Lower leg skin (tissue), 4 donors: ENCODE results near the gene KNOP1. TPM values are rescaled to one million over a fixed set of nuclear protein-coding genes. Genes with fewer than 3 reads are reported as not detected.

Source experiments
- DNase-seq, 2 donors: peaks; one replicate each; pipeline ENCODE4 v3.0.0-alpha.2; 2019; ENCODE audit warnings: low spot score in 2 of 2
- H3K4me3 ChIP-seq: fragments of 200-600 bp; sonication (generic); 2 replicates; pipeline ENCODE4 v1.5.1; 2017; ENCODE audit warnings: mild to moderate bottlenecking, low read depth; ENCODE audit not compliant: poor library complexity, severe bottlenecking
- POLR2A ChIP-seq, 2 donors: fragments of 450-650 bp; IDR thresholded peaks; one replicate each; pipeline ENCODE4 v1.6.1; 2016 to 2017; ENCODE audit warnings: antibody characterized with exemption in 2 of 2, mild to moderate bottlenecking in 1 of 2, moderate library complexity in 1 of 2
- WGBS, 2 donors: methylation state at CpG; one replicate each; pipeline ENCODE4 v1.1.5; 2018; 5-methylcytosine and 5-hydroxymethylcytosine counted together
- intact Hi-C: fragments of 100-400 bp; cut with DNase I; formaldehyde crosslinking; loops from one replicate; pipeline ENCODE4 v1.15.0; 2023; ENCODE audit warnings: low total_unique reads
- total RNA-seq, 4 donors: library from RNA; depleted of rRNA; stranded (reverse); fragments of >200 nt; gene quantifications; one replicate each; pipeline ENCODE4 v1.1.0, GENCODE V29; 2016
- TF ChIP-seq, protein P1 (sequence below), 3 donors: fragments of 450-650 bp; IDR thresholded peaks; one replicate each; pipeline ENCODE4 v1.5.1; 2016; ENCODE audit warnings: antibody characterized with exemption in 3 of 3, mild to moderate bottlenecking in 3 of 3, moderate library complexity in 2 of 3

Gene KNOP1
- total RNA-seq, 4 donors from 2014 or later = 12.1 to 22.7 (median 15.0) TPM

DNA sequence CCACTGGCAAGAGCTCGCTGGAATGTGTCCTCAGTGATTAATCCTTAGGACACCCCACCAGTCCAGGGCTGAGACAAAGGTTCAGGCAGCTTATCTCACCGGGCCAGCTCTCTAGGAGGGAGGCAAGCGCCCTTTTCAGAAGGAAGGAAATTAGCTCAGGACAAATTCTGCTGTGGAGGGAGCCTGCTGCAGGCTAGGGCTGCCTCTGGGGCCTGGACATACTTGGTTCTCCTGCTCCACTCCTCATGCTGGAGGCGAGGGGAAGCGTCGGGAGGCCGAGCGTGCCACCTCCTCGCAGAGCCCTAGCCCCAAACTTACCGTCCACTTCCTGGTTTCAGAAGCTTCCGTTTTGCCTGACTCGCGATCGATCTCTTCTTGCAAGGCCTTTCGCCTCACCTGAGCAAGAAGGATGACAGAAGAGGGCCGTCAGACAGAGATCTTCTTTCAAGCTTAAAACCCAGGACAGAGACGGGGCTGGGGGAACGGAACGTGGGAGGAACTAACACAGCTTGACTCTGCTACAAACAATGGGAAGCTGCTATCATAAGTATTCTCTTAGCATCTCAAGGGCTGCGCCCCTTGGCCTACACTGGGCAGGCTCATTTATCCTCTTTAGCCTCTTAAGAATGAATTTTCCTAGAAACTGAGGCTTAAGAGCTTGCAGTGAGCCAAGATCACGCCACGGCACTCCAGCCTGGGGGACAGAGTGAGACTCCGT is 7.7 kb downstream of the KNOP1 start:
- WGBS, 2 donors = 89 to 90% methylated on average over 23 of the region's 23 CpGs
- no peak for DNase-seq
- H3K4me3 ChIP-seq = no peak overlapping the region
- no peak for TF ChIP-seq POLR2A (IDR thresholded peaks at IDR 0.05)
- TF ChIP-seq, protein P1, sequence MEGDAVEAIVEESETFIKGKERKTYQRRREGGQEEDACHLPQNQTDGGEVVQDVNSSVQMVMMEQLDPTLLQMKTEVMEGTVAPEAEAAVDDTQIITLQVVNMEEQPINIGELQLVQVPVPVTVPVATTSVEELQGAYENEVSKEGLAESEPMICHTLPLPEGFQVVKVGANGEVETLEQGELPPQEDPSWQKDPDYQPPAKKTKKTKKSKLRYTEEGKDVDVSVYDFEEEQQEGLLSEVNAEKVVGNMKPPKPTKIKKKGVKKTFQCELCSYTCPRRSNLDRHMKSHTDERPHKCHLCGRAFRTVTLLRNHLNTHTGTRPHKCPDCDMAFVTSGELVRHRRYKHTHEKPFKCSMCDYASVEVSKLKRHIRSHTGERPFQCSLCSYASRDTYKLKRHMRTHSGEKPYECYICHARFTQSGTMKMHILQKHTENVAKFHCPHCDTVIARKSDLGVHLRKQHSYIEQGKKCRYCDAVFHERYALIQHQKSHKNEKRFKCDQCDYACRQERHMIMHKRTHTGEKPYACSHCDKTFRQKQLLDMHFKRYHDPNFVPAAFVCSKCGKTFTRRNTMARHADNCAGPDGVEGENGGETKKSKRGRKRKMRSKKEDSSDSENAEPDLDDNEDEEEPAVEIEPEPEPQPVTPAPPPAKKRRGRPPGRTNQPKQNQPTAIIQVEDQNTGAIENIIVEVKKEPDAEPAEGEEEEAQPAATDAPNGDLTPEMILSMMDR (IDR thresholded peaks at IDR 0.05) = no peak
- intact Hi-C loops = no loop called here

DNA sequence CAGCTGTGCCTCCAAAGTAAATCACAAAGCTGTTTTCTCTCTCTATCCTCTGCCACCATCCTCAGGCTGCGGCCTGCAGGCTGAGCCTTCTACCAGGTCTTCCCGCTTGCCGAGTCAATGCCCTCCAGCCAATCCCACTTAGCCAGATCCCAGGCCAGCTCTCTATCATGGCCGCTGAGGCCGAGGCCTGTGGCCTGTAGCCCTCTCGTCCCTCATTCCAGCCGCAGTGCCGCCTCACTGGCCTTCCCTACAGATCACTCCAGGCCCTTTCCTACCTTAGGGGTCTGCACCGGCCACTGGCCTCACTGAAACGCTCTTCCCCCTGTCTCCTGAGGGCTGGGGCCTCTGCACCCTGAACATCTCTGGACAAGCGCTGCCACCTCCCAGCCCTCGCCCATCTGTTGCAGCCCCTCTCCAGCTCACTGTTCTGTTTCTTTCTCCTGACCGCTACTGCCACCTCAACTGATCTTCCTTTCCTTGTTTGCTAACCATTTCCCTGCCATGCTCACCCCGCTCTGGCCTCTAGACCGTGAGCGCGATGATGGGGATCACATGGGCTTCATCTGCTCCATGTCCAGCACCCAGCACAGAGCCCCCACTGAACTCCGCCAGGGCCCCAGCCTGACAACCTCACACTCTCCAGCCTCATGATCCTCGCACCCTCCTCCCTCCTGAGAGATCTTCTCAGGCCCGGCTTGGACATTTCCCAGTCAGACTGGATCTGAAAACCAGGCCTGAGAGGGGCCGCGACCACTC is 8.5 kb downstream of the KNOP1 start:
- H3K4me3 ChIP-seq = no peak overlapping the region
- TF ChIP-seq, protein P1 (IDR thresholded peaks at IDR 0.05) = no peak
- no peak for TF ChIP-seq POLR2A (IDR thresholded peaks at IDR 0.05)
- intact Hi-C loops = no loop called here
- WGBS, 2 donors = 93 to 96% methylated on average over 22 of the region's 22 CpGs
- DNase-seq = no peak

DNA sequence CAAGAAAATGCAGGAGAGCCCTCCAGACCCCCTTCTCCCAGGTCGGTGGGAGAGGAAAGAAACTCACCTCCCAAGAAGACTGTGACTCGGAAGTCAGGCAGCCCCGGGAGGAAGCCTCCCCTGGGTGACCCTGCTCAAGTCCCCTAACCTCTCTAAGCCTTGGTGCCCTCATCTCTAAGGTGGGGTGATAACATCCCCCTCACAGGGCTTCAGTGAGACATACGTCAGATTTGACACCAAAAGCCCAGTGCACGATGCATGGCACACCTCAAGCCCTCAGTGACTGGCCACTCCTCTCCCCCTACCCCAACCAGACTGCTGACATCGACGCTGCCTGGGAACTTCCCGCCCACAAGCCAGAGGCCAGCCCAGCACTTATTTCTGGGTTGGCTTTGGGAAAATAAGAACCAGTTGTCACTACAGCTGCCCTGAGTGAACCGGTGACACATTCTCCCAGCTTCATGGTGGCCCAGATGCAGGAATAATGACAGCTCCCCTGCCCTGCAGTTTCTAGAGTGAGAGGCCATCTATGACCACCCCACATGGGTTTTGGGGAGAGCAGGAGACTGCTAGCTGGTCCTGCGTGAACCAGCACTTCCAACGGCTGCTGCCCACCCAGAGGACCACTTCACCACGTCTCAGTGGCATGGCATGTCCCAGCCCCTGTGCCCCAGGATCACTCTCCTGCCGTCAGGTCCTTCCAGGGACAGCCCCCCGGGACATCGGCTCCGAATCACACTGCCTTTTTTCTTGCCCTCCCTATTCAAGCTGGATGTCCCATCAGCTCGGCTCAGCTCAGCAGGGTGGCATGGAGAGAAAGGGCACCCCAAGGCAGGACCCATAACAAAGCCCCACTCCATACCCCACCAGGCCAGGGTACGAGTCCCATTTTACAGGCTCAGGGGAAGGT is 9.5 kb downstream of the KNOP1 start:
- intact Hi-C loops = no loop called here
- 78 to 83% methylated on average over 18 of the region's 18 CpGs for WGBS, 2 donors
- TF ChIP-seq, protein P1 (IDR thresholded peaks at IDR 0.05) = no peak
- no peak for TF ChIP-seq POLR2A (IDR thresholded peaks at IDR 0.05)
- no peak overlapping the region for H3K4me3 ChIP-seq
- no peak for DNase-seq

DNA sequence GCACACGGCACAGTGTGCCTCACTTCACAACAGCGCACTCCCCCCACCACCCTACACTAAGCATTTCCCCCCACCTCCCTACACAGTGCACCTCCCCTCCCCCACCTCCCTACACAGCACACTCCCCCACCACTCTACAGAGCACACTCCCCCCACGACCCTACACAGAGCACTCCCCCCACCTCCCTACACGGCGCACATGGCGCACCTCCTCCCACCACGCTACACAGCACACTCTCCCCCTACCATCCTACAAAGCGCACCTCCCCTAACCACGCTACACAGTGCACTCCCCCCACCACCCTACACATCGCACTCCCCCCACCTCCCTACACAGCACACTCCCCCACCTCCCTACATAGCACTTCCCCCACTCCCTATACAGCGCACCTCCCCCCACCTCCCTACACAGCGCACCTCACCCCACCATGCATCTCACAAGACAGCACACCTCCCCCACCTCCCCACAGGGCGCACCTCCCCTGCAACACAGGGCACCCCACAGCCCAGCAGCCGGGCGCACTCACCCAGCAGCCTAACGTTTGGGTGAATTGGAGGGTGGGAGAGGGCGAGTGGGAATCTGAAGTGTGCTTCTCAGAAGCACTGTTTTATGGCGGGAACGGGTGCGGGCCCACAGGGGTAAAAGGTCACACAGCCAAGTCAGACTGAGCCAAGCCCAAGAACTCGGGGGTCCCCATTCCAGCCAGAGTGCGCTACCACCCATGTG is 10.3 kb downstream of the KNOP1 start:
- TF ChIP-seq POLR2A (IDR thresholded peaks at IDR 0.05) = no peak
- TF ChIP-seq, protein P1 (IDR thresholded peaks at IDR 0.05) = no peak
- intact Hi-C loops = no loop called here
- 83 to 92% methylated on average over 22 of the region's 22 CpGs for WGBS, 2 donors
- H3K4me3 ChIP-seq = no peak overlapping the region
- DNase-seq = no peak

DNA sequence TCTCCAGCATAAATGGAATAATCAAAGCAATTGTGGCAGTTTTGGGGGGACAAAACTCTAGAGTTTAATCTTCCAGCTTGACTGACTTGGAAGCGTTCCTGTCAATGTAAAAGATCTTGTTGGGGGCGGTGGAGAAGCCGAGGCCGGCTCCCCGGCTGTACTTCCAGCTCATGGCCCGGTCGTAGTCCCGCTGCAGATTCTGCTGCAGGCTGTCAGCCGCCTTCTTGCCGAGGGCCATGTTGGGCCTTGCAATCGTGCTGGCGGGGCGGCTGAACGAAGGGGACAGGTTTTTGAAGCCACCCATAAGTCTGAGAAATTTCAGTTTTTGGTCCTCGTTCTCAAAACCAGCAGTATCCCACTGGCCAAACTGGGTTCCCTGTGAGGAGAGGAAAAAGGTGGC is 11.2 kb downstream of the KNOP1 start:
- no peak overlapping the region for H3K4me3 ChIP-seq
- intact Hi-C loops = no loop called here
- 92 to 95% methylated on average over 15 of the region's 15 CpGs for WGBS, 2 donors
- DNase-seq = no peak
- no peak for TF ChIP-seq POLR2A (IDR thresholded peaks at IDR 0.05)
- TF ChIP-seq, protein P1 (IDR thresholded peaks at IDR 0.05) = no peak
